ENCODE data around the gene NR6A1. TPM values are rescaled to one million over a fixed set of nuclear protein-coding genes. Genes with fewer than 3 reads are reported as not detected.

The NR6A1 gene
- total and polyA plus RNA-seq, 2 of the 8 experiments (the other 6 are each of a cell fraction or from before 2014, with no cell fraction given), result 93.2 to 237 TPM

DNA sequence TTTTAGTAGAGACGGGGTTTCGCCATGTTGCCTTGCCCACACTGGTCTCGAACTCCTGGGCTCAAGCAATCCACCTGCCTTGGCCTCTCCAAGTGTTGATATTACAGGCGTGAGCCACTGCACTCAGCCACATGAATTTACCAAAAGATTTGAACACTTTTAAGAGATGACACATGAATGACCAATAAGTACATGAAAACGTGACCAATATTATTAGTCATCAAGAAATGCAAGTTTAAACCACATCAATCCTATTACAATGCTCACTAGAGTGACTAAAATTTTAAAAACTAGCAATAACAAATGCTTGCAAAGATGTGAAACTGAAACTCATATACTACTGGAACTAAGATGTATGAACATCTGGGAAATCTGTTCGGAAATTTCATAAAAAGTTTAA, 54.3 kb downstream of the NR6A1 start:
- H3K27ac ChIP-seq (ENCODE audit: low read depth, low read length), result no peak overlapping the region
- H2AK5ac ChIP-seq (ENCODE audit: low read depth, low read length), result no peak overlapping the region
- no peak for FAIRE-seq
- WGBS, 2 experiments (ENCODE audit: extremely low coverage in 1 of 2, insufficient coverage in 1 of 2, insufficient read length in 1 of 2, insufficient replicate concordance in 2 of 2, low coverage in 1 of 2, low lambda C conversion rate in 2 of 2, missing lambda C conversion rate in 1 of 2), result 95% methylated on average over 6 of the region's 6 CpGs; no CpG with 5 or more reads in 1 of the 2 experiments
- H3K4ac ChIP-seq (replicated peaks; ENCODE audit: insufficient read length, low read depth, low read length), result no peak overlapping the region
- H3K9ac ChIP-seq (replicated peaks in 1 of 4; ENCODE audit: extremely low read depth in 1 of 4, low read depth in 3 of 4, low read length in 3 of 4), result no peak overlapping the region
- H4K20me1 ChIP-seq (replicated peaks in 1 of 2; ENCODE audit: control insufficient read depth in 1 of 2, insufficient read depth in 2 of 2, low read length in 2 of 2), result peaks cover 0 to 2% of the 10 kb centered on the region in 2 experiments
- no peak overlapping the region for H3K4me3 ChIP-seq (ENCODE audit: extremely low read depth in 1 of 4, insufficient read depth in 2 of 4, low read depth in 3 of 4, low read length in 4 of 4)
- H3K79me1 ChIP-seq (ENCODE audit: low read depth, low read length), result no peaks in the 10 kb centered on the region; the same call in none of the 2 replicates
- no peak overlapping the region for H2BK5ac ChIP-seq (ENCODE audit: low read depth, low read length)
- CTCF ChIA-PET (ENCODE audit: partially characterized antibody), result interaction anchor here (1.0 kb wide), 1 partner anchor 194 kb away, joined by 3 read pairs; no protein-coding TSS in a partner anchor
- peaks cover 0 to 5% (median 0%) of the 10 kb centered on the region in 4 experiments; a peak in 2 of 7 replicates for H3K4me1 ChIP-seq (replicated peaks in 1 of 4; ENCODE audit: control insufficient read depth in 3 of 4, insufficient read depth in 4 of 4, low read length in 3 of 4)
- no peak overlapping the region for H3K23ac ChIP-seq (ENCODE audit: insufficient read length)
- H4K8ac ChIP-seq (ENCODE audit: extremely low read depth, insufficient read depth, low read length), result no peak overlapping the region
- no peak overlapping the region for H3K18ac ChIP-seq (ENCODE audit: extremely low read depth, low read length)
- H2BK12ac ChIP-seq (ENCODE audit: low read depth, low read length), result no peak overlapping the region
- peaks cover 0 to 53% of the 10 kb centered on the region in 2 experiments; a peak in 2 of 4 replicates for H3K79me2 ChIP-seq (ENCODE audit: control insufficient read depth in 1 of 2, insufficient read depth in 2 of 2, low read length in 2 of 2)
- no peaks in the 10 kb centered on the region for H3K23me2 ChIP-seq (ENCODE audit: low read depth, low read length)
- H3K9me3 ChIP-seq (ENCODE audit: insufficient read depth in 2 of 2, low read depth in 1 of 2, low read length in 1 of 2), result no peaks in the 10 kb centered on the region
- peaks cover 0 to 10% (median 0%) of the 10 kb centered on the region in 4 experiments; a peak in 2 of 8 replicates for H3K36me3 ChIP-seq (ENCODE audit: control insufficient read depth in 2 of 4, insufficient read depth in 4 of 4, low read length in 3 of 4)
- DNase-seq (ENCODE audit: low read depth in 1 of 2, low spot score in 2 of 2), result no peak
- no peak overlapping the region for H3K56ac ChIP-seq (replicated peaks; ENCODE audit: insufficient read length, low read depth, low read length)
- POLR2A ChIA-PET (ENCODE audit: partially characterized antibody), result interaction anchor here (1.1 to 1.6 kb wide), 2 partner anchors 9 to 47 kb away, joined by 3 to 4 read pairs; no protein-coding TSS in a partner anchor
- no peak overlapping the region for H3K4me2 ChIP-seq (ENCODE audit: insufficient read depth in 1 of 2, low read depth in 2 of 2, low read length in 2 of 2)
- H3K27me3 ChIP-seq (replicated peaks in 1 of 4; ENCODE audit: control insufficient read depth in 3 of 4, extremely low read depth in 1 of 4, insufficient read depth in 3 of 4, low read length in 3 of 4), result no peaks in the 10 kb centered on the region
- no peak overlapping the region for H3K14ac ChIP-seq (ENCODE audit: insufficient read length)
- H2BK20ac ChIP-seq (ENCODE audit: low read length), result no peak overlapping the region
- H4K91ac ChIP-seq (replicated peaks; ENCODE audit: insufficient read length, low read length), result no peak overlapping the region
- TF ChIP-seq SUZ12 (IDR thresholded peaks at IDR 0.05; ENCODE audit: low read length) (no peak), TBP (IDR thresholded peaks at IDR 0.05; ENCODE audit: low read depth, low read length) (no peak), TAF7 (optimal IDR thresholded peaks at IDR 0.05; ENCODE audit: borderline replicate concordance, low read depth, low read length) (no peak), HDAC6 (IDR thresholded peaks at IDR 0.05; ENCODE audit: low read depth, low read length) (no peak), CBX8 (IDR thresholded peaks at IDR 0.05; ENCODE audit: borderline replicate concordance, low read depth, low read length) (no peak), BRCA1 (IDR thresholded peaks at IDR 0.05; ENCODE audit: low read depth, low read length) (no peak), SP2 (IDR thresholded peaks at IDR 0.05; ENCODE audit: low read length) (no peak), SAP30 (IDR thresholded peaks at IDR 0.05; ENCODE audit: insufficient read depth, insufficient replicate concordance, low read length) (no peak), JUN (IDR thresholded peaks at IDR 0.05; ENCODE audit: low read depth, low read length) (no peak), CHD1 (IDR thresholded peaks at IDR 0.05; ENCODE audit: low read depth, low read length) (no peak), SIX5 (IDR thresholded peaks at IDR 0.05; ENCODE audit: low read depth, low read length) (no peak)
- TF ChIP-seq, protein P1, sequence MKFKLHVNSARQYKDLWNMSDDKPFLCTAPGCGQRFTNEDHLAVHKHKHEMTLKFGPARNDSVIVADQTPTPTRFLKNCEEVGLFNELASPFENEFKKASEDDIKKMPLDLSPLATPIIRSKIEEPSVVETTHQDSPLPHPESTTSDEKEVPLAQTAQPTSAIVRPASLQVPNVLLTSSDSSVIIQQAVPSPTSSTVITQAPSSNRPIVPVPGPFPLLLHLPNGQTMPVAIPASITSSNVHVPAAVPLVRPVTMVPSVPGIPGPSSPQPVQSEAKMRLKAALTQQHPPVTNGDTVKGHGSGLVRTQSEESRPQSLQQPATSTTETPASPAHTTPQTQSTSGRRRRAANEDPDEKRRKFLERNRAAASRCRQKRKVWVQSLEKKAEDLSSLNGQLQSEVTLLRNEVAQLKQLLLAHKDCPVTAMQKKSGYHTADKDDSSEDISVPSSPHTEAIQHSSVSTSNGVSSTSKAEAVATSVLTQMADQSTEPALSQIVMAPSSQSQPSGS (IDR thresholded peaks at IDR 0.05; ENCODE audit: low read length), result no peak
- H2BK15ac ChIP-seq (ENCODE audit: low read length), result no peak overlapping the region
- no peak overlapping the region for H4K5ac ChIP-seq (ENCODE audit: insufficient read length, low read depth, low read length)
- no peak overlapping the region for H2AFZ ChIP-seq (ENCODE audit: low read length)
- H2BK120ac ChIP-seq (replicated peaks; ENCODE audit: low read depth, low read length), result no peak overlapping the region

Data from H1 (cell line).